ENCODE data around the gene NRAS.

NRAS gene

GRCh38 chr1:114741963-114742746 lies 25.6 kb upstream of the NRAS start:
- no peak for TF ChIP-seq CTCF (IDR thresholded peaks at IDR 0.05; ENCODE audit: extremely low read depth, missing control alignments)
- no peak for DNase-seq (ENCODE audit: low spot score)

- DNase-seq (ENCODE audit: low spot score): no peak
Observed at GRCh38 chr1:114740331-114740730, 23.8 kb upstream of the NRAS start.

GRCh38 chr1:114737314-114737849 lies 20.8 kb upstream of the NRAS start:
- no peak for DNase-seq (ENCODE audit: low spot score)
- no peak for TF ChIP-seq CTCF (IDR thresholded peaks at IDR 0.05; ENCODE audit: extremely low read depth, missing control alignments)

More at GRCh38 chr1:114740331-114740730, 23.8 kb upstream of the NRAS start:
- no peak for TF ChIP-seq CTCF (IDR thresholded peaks at IDR 0.05; ENCODE audit: extremely low read depth, missing control alignments)

- no peak for DNase-seq (ENCODE audit: low spot score)
- no peak for TF ChIP-seq CTCF (IDR thresholded peaks at IDR 0.05; ENCODE audit: extremely low read depth, missing control alignments)
Observed at GRCh38 chr1:114735479-114735878, 18.9 kb upstream of the NRAS start.

- no peak for TF ChIP-seq CTCF (IDR thresholded peaks at IDR 0.05; ENCODE audit: extremely low read depth, missing control alignments)
- no peak for DNase-seq (ENCODE audit: low spot score)
Observed at GRCh38 chr1:114729782-114730181, 13.2 kb upstream of the NRAS start.

- DNase-seq (ENCODE audit: low spot score): no peak
- TF ChIP-seq CTCF (IDR thresholded peaks at IDR 0.05; ENCODE audit: extremely low read depth, missing control alignments): no peak
Observed at GRCh38 chr1:114728553-114728952, 12.0 kb upstream of the NRAS start.

GRCh38 chr1:114725230-114725629 lies 8.7 kb upstream of the NRAS start:
- no peak for TF ChIP-seq CTCF (IDR thresholded peaks at IDR 0.05; ENCODE audit: extremely low read depth, missing control alignments)
- no peak for DNase-seq (ENCODE audit: low spot score)

Measured in GM20000 (cell line).